Upper lobe of left lung (tissue), 6 donors: ENCODE measurements around the gene LAMP2. TPM values are rescaled to one million over a fixed set of nuclear protein-coding genes. Genes with fewer than 3 reads are reported as not detected.
"Not testable (repeated sequence)": the region's sequence is repeated elsewhere in the genome, so short reads cannot be mapped to it uniquely, and the experiment has no call there.

ENCODE experiments used
- ATAC-seq, 2 donors: fragments of 200-7000 bp; cut with Tn5 transposase; one replicate each; pipeline ENCODE4 v1.9.1; 2022; ENCODE audit warnings: mild to moderate bottlenecking in 2 of 2, moderate library complexity in 2 of 2; ENCODE audit not compliant: low FRiP score in 2 of 2
- DNase-seq, 2 donors: peaks; one replicate each; pipeline ENCODE4 v3.0.0-alpha.2; 2019 to 2020
- H3K27ac ChIP-seq, 4 donors: fragments of 200-600 bp; sonication (generic); one replicate each; pipeline ENCODE4 v1.5.1; 2016 to 2019
- H3K27me3 ChIP-seq, 4 donors: fragments of 200-600 bp; sonication (generic); one replicate each; pipeline ENCODE4 v1.5.1; 2017 to 2019
- H3K36me3 ChIP-seq, 4 donors: fragments of 200-600 bp; sonication (generic); one replicate each; pipeline ENCODE4 v1.5.1; 2016 to 2019
- H3K4me1 ChIP-seq, 4 donors: fragments of 200-600 bp; sonication (generic); one replicate each; pipeline ENCODE4 v1.5.1; 2018 to 2019
- H3K4me3 ChIP-seq, 4 donors: fragments of 200-600 bp; sonication (generic); one replicate each; pipeline ENCODE4 v1.5.1; 2017 to 2019; ENCODE audit warnings: mild to moderate bottlenecking in 2 of 4, moderate library complexity in 1 of 4
- H3K9me3 ChIP-seq, 4 donors: fragments of 200-600 bp; sonication (generic); one replicate each; pipeline ENCODE4 v1.5.1; 2018 to 2019
- CTCF ChIP-seq, 6 experiments: fragments of 450-650 bp in 4 of 6; fragments of 200-600 bp in 2 of 6; sonication (generic) in 2 of 6; IDR thresholded peaks; one replicate each; pipeline ENCODE4 v1.5.1; 2016 to 2019; ENCODE audit warnings: antibody characterized with exemption in 6 of 6
- EP300 ChIP-seq, 4 donors: sonication (generic); formaldehyde crosslinking; IDR thresholded peaks; one replicate each; pipeline ENCODE4 v1.5.1; 2017; ENCODE audit warnings: antibody characterized with exemption in 4 of 4, control low read depth in 2 of 4
- POLR2A ChIP-seq, 4 donors: fragments of 450-650 bp; IDR thresholded peaks; one replicate each; pipeline ENCODE4 v1.5.1; 2016 to 2017; ENCODE audit warnings: antibody characterized with exemption in 4 of 4, mild to moderate bottlenecking in 2 of 4
- POLR2AphosphoS5 ChIP-seq, 2 donors: sonication (generic); formaldehyde crosslinking; IDR thresholded peaks; one replicate each; pipeline ENCODE4 v1.5.1; 2017; ENCODE audit warnings: antibody characterized with exemption in 2 of 2
- WGBS, 2 donors: methylation state at CpG; one replicate each; pipeline ENCODE4 v1.1.5; 2017 to 2018; 5-methylcytosine and 5-hydroxymethylcytosine counted together
- total RNA-seq, 6 donors: library from RNA; depleted of rRNA in 4 of 6; stranded (reverse); fragments of >200 nt in 4 of 6; gene quantifications; one replicate each; pipeline versions ENCODE4 v1.1.0 to v1.2.1, GENCODE V29; 2016 to 2021
- donor health status: DM: no; HTN: no; CAD: no; lungs with moderate emphysema.
- donor health status: DM: no; HTN: yes; CAD: no; lungs with severe emphysema.

Gene LAMP2
- total RNA-seq, 6 donors from 2014 or later: 28.0 to 145 (median 125) TPM

DNA sequence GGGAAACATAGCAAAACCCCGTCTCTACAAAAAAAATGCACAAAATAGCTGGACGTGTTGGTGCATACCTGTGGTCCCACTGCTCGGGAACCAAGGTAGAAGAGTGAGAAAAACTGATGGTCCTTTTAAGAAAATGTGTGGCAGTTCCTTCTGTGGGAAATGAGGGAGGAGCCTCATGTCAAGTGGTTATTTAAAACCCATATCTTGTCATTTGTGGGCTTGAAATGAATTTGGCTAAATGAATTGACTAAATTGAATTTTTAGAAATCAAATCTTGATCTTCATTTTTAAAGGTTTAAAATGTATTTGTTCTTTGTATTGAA, 16.2 kb upstream of the LAMP2 start:
- Histone ChIP-seq H3K4me1 (peaks cover 0 to 7% (median 2%) of the 10 kb centered on the region in 4 donors), H3K27me3 (no peaks in the 10 kb centered on the region), H3K27ac (peak overlapping the region; percentile 81 to 89 (median 83)), H3K36me3 (no peaks in the 10 kb centered on the region), H3K4me3 (peak overlapping the region in 3 of 4 donors; percentile 40 to 56 (median 49)), H3K9me3 (no peaks in the 10 kb centered on the region)
- ATAC-seq: no peak
- TF ChIP-seq EP300 (IDR thresholded peaks at IDR 0.05): no peak
- TF ChIP-seq POLR2A (IDR thresholded peaks at IDR 0.05): no peak
- no peak for TF ChIP-seq CTCF (IDR thresholded peaks at IDR 0.05)
- TF ChIP-seq POLR2AphosphoS5 (IDR thresholded peaks at IDR 0.05): no peak
- 67 to 80% methylated on average over 3 of the region's 3 CpGs for WGBS, 2 donors
- DNase-seq: no peak

DNA sequence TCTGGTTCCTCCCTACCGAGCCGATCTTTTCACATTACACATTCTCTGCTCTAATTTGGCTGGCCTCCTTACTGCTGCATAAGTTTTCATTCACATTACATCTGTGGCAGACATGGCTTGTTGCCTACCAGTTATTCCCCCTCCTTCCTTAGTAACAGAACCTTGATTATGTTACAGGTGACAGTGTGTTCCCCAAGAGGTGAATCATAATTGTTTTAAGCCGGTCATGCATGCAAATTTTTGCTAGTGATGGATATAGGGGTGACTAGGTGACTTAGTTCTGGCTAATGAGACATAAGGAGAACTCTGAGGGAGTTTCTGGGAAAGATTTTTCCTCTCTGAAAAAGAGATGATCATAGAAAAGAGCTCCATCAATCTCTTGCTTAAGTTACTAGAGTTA, 8.4 kb upstream of the LAMP2 start:
- no peak for TF ChIP-seq POLR2A (IDR thresholded peaks at IDR 0.05)
- no peak for TF ChIP-seq CTCF (IDR thresholded peaks at IDR 0.05)
- no peak for TF ChIP-seq POLR2AphosphoS5 (IDR thresholded peaks at IDR 0.05)
- no peak for TF ChIP-seq EP300 (IDR thresholded peaks at IDR 0.05)
- Histone ChIP-seq H3K4me1 (no peaks in the 10 kb centered on the region), H3K36me3 (no peaks in the 10 kb centered on the region), H3K4me3 (no peak overlapping the region), H3K27ac (no peak overlapping the region), H3K9me3 (no peaks in the 10 kb centered on the region), H3K27me3 (no peaks in the 10 kb centered on the region)
- DNase-seq (no peak), ATAC-seq (no peak)
- 77 to 80% methylated on average over 3 of the region's 3 CpGs for WGBS, 2 donors

DNA sequence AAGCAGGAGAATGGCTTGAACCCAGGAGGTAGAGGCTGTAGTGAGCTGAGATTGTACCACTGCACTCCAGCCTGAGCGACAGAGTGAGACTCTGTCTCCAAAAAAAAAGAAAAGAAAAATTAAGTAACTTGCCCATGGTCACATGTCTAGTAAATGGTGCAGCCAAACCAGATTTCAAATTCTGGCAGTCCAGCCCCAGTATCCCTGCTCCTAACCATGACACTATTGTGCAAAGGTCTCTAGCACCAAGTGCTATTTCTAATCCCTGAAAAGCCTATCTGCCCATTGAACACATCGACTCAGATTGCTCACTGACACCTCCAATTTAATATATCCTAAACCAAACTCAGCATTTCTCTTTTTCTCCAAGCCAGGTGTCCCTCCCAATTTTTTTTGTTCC, 7.6 kb upstream of the LAMP2 start:
- no peak for DNase-seq

DNA sequence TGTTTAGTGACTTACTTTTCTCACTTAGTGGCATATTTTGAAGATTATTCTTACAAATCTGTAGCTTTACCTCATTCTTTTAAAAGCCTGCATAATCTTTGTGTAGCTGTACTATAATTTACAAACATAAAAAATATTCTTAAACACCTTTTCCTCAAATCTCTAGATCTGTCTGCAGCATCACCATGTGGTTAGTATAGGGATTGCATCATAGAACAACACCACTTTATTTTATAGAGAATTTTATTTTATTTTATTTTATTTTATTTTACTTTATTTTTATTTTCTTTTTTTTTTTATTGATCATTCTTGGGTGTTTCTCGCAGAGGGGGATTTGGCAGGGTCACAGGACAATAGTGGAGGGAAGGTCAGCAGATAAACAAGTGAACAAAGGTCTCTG, 6.4 kb upstream of the LAMP2 start:
- not testable (repeated sequence) for H3K27me3 ChIP-seq, H3K4me1 ChIP-seq, ATAC-seq, H3K36me3 ChIP-seq, DNase-seq, H3K9me3 ChIP-seq, H3K27ac ChIP-seq, H3K4me3 ChIP-seq
- TF ChIP-seq CTCF (IDR thresholded peaks at IDR 0.05): peak in 5 of 6 experiments; percentile 9 to 62 (median 37)
- WGBS, 2 donors: 14 to 30% methylated on average over 1 of the region's 1 CpG

More for the DNA sequence above, 7.6 kb upstream of the LAMP2 start:
- Histone ChIP-seq H3K4me1 (no peaks in the 10 kb centered on the region), H3K9me3 (no peaks in the 10 kb centered on the region), H3K27ac (no peak overlapping the region), H3K27me3 (no peaks in the 10 kb centered on the region), H3K36me3 (no peaks in the 10 kb centered on the region), H3K4me3 (no peak overlapping the region)
- ATAC-seq: no peak
- 84 to 86% methylated on average over 2 of the region's 2 CpGs for WGBS, 2 donors
- no peak for TF ChIP-seq POLR2A (IDR thresholded peaks at IDR 0.05)
- TF ChIP-seq EP300 (IDR thresholded peaks at IDR 0.05): no peak
- no peak for TF ChIP-seq CTCF (IDR thresholded peaks at IDR 0.05)
- no peak for TF ChIP-seq POLR2AphosphoS5 (IDR thresholded peaks at IDR 0.05)

DNA sequence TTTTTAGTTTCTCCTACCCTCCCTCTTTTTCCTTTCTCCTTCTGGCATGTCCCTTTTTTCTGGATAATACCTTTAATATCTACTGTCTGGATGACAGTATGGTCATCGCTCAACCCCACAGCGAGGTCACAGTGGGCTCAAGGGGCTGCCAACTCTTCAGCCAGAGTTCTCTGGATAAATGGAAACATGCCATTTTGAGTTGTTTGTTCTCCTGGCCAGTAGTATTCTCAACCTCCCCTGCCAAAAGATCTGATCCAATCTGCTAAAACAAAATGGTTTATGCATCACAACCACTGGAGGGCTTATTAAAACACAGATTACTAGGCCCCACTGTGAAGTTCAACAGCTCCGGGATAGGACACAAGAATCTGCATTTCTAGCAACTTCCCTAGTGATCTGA, 5.0 kb upstream of the LAMP2 start:
- DNase-seq (no peak), ATAC-seq (no peak)
- Histone ChIP-seq H3K9me3 (no peaks in the 10 kb centered on the region), H3K27ac (no peak overlapping the region), H3K27me3 (no peaks in the 10 kb centered on the region), H3K4me3 (no peak overlapping the region), H3K4me1 (no peaks in the 10 kb centered on the region), H3K36me3 (no peaks in the 10 kb centered on the region)
- TF ChIP-seq EP300 (IDR thresholded peaks at IDR 0.05) (no peak), POLR2AphosphoS5 (IDR thresholded peaks at IDR 0.05) (no peak), POLR2A (IDR thresholded peaks at IDR 0.05) (no peak), CTCF (IDR thresholded peaks at IDR 0.05) (no peak)
- 73 to 100% methylated on average over 2 to 3 of the region's 3 CpGs for WGBS, 2 donors

DNA sequence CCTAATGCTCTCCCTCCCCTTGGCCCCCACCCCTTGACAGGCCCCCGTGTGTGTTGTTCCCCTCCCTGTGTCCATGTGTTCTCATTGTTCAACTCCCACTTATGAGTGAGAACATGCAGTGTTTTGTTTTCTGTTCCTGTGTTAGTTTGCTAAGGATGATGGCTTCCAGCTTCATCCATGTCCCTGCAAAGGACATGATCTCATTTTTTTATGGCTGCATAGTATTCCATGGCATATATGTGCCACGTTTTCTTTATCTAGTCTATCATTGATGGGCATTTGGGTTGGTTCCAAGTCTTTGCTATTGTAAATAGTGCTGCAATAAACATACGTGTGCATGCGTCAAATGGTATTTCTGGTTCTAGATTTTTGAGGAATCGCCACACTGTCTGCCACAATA, 561 bp upstream of the LAMP2 start:
- H3K27ac ChIP-seq: peak overlapping the region in 2 of 4 donors; percentile 84 to 94
- not testable (repeated sequence) for H3K9me3 ChIP-seq, DNase-seq, ATAC-seq, H3K36me3 ChIP-seq, H3K27me3 ChIP-seq
- 47 to 61% methylated on average over 5 of the region's 5 CpGs for WGBS, 2 donors
- H3K4me1 ChIP-seq: peaks cover 0 to 16% (median 9%) of the 10 kb centered on the region in 4 donors
- H3K4me3 ChIP-seq: peak overlapping the region in 3 of 4 donors; percentile 52 to 66 (median 64)
